AG04450 (cell line): ENCODE measurements around the gene DBH. TPM values are rescaled to one million over a fixed set of nuclear protein-coding genes. Genes with fewer than 3 reads are reported as not detected.

Source experiments
- CTCF ChIA-PET: fragments of 300-600, 350-600 bp; formaldehyde crosslinking; extraction: SDS; loops from one replicate; lab custom pipeline; 2022; ENCODE audit warnings: antibody characterized with exemption, inconsistent platforms; lab: Charles Lee
- POLR2A ChIA-PET: fragments of 350-600 bp; formaldehyde crosslinking; extraction: SDS; loops from one replicate; lab custom pipeline; 2021; ENCODE audit warnings: antibody characterized with exemption, inconsistent platforms; lab: Yijun Ruan, JAX
- DNase-seq: peaks from one replicate; pipeline ENCODE4 v3.0.0-alpha.2; 2011; ENCODE audit warnings: low read depth, low spot score
- H3K27ac ChIP-seq: one replicate; pipeline ENCODE4 v1.5.1; 2012; ENCODE audit warnings: low read depth, low read length, control low read depth
- H3K27me3 ChIP-seq: one replicate; pipeline ENCODE4 v1.6.0; 2012; ENCODE audit warnings: low read length; ENCODE audit not compliant: control insufficient read depth, insufficient read depth
- H3K4me3 ChIP-seq: 2 replicates; pipeline ENCODE4 v1.5.1; 2011; ENCODE audit warnings: mild to moderate bottlenecking, low read depth, low read length, control low read depth
- H3K9me3 ChIP-seq: 2 replicates; pipeline ENCODE4 v1.5.1; 2012; ENCODE audit warnings: low read length; ENCODE audit not compliant: control insufficient read depth, insufficient read depth
- polyA plus RNA-seq: library from polyadenylated mRNA; depleted of rRNA; stranded (reverse); fragments of >200 nt; gene quantifications from 2 replicates; pipeline ENCODE4 v1.2.3, GENCODE V29; 2011
- TF ChIP-seq, protein P1 (sequence below): IDR thresholded peaks from 2 replicates; pipeline ENCODE4 v1.5.1; 2011; ENCODE audit warnings: low read depth, low read length, control low read depth, inconsistent platforms

DBH gene
- polyA plus RNA-seq, 1 experiment: not detected

DNA sequence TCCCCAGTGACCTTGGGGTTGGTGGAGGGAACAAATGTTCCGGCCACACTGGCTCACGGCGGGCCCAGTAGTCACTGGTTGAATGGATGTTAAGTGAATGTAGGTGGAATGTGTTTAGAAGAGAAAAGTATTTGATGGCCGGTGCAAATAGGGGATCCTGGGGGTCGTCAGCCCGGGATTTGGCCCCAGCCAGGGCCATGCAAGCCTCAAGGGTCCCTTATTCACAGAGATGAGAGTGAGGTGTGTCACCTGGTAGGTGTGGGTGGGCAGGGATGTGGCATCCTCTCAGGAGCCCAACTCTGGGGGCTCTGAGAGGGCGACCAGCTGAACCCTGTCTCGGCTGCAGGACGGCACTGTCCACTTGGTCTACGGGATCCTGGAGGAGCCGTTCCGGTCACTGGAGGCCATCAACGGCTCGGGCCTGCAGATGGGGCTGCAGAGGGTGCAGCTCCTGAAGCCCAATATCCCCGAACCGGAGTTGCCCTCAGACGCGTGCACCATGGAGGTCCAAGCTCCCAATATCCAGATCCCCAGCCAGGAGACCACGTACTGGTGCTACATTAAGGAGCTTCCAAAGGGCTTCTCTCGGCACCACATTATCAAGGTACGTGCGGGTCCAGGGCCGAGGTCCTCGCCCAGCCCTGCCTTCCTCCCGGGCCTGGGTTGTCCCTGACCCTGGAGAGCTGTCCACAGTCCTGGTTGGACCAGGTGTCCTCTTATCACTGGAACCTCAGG lies 5.9 kb downstream of the DBH start:
- DNase-seq: no peak
- no peak overlapping the region for H3K4me3 ChIP-seq
- ChIA-PET CTCF (no interaction called here), POLR2A (no interaction called here)
- peaks cover 40% of the 10 kb centered on the region for H3K27me3 ChIP-seq
- H3K9me3 ChIP-seq: no peaks in the 10 kb centered on the region
- no peak overlapping the region for H3K27ac ChIP-seq
- TF ChIP-seq, protein P1, sequence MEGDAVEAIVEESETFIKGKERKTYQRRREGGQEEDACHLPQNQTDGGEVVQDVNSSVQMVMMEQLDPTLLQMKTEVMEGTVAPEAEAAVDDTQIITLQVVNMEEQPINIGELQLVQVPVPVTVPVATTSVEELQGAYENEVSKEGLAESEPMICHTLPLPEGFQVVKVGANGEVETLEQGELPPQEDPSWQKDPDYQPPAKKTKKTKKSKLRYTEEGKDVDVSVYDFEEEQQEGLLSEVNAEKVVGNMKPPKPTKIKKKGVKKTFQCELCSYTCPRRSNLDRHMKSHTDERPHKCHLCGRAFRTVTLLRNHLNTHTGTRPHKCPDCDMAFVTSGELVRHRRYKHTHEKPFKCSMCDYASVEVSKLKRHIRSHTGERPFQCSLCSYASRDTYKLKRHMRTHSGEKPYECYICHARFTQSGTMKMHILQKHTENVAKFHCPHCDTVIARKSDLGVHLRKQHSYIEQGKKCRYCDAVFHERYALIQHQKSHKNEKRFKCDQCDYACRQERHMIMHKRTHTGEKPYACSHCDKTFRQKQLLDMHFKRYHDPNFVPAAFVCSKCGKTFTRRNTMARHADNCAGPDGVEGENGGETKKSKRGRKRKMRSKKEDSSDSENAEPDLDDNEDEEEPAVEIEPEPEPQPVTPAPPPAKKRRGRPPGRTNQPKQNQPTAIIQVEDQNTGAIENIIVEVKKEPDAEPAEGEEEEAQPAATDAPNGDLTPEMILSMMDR: no peak

DNA sequence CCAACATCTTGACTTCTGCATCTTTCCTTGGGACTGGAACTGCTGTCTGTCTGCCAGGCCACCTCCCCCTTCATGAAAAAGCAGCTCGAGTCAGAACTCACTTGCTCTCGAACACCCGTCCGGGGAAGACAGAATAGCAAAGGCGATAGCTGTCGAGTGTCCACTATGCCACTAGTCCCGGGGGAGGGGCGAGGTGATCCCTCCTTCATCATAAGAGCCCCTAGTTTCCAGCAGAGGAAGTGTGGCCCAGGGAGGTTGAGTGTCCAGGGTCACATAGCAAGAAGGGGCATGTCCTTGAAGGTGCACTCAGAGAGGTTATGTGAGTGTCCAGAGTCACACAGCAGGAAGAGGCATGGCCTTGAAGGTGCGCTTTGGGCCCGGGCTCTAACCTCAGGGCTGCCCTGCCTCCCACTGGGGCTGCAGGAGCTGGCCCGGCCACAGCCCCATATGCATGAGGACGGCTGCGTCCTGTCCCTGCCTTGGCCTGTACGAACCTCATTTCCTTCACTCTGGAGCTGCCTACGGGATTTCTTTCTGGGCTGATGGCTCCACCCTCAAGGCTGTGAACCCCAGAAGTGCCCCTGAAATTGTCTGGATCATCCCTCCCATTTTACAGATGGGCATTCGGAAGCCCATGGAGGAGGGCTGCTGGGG lies 6.7 kb downstream of the DBH start:
- POLR2A ChIA-PET: no interaction called here
- no peak for DNase-seq
- no peaks in the 10 kb centered on the region for H3K9me3 ChIP-seq
- H3K27ac ChIP-seq: no peak overlapping the region
- CTCF ChIA-PET: no interaction called here
- no peak overlapping the region for H3K4me3 ChIP-seq
- TF ChIP-seq, protein P1: no peak
- peaks cover 32% of the 10 kb centered on the region for H3K27me3 ChIP-seq

DNA sequence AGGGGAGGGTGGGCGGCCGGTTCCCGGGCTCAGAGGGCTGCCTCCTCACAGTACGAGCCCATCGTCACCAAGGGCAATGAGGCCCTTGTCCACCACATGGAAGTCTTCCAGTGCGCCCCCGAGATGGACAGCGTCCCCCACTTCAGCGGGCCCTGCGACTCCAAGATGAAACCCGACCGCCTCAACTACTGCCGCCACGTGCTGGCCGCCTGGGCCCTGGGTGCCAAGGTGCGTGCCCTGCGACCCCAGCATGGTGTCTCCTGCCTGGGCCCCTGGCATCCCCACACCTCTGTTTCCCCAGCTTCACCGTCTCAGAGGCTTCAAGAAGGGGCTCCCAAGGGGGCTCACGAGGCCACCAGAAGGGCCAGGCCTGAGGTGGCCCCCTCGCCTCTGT lies 7.2 kb downstream of the DBH start:
- ChIA-PET CTCF (no interaction called here), POLR2A (no interaction called here)
- DNase-seq: no peak
- Histone ChIP-seq H3K9me3 (no peaks in the 10 kb centered on the region), H3K27ac (no peak overlapping the region), H3K27me3 (peaks cover 26% of the 10 kb centered on the region), H3K4me3 (no peak overlapping the region)
- TF ChIP-seq, protein P1: no peak

DNA sequence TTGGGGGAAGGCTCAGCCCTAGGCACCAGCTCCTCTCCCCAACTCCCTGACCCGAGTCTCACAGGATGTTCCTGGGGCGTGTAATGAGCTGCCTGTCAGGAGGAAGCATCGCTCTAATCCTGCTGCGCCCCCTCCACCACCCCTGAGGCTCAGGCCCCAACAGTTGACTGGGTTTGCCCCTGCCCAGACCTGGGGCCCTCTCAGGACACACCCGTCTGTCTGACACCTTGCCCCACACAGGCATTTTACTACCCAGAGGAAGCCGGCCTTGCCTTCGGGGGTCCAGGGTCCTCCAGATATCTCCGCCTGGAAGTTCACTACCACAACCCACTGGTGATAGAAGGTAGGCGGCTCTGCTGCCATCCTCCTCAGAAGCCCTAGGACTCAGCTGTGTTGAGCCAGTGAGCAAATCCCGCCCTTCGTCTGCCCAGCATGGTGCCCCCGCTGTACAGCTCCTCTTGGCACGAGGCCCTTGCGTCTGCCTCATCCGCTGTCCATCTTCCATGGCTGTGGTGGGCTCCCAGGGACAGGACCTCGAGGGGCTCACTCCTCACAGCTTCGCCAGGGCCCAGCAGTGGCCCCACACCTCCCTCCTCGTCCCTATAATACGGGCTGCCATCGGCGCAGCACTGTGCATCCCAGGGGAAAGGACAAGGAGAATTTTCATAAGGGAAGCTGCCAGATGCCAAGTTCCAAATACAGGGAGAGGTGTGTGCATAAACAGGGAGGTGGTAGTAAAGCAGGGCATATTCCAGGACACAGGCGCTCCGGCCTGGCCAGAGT lies 8.0 kb downstream of the DBH start:
- H3K4me3 ChIP-seq: no peak overlapping the region
- ChIA-PET POLR2A (no interaction called here), CTCF (no interaction called here)
- TF ChIP-seq, protein P1: no peak
- peaks cover 20% of the 10 kb centered on the region for H3K27me3 ChIP-seq
- no peak for DNase-seq
- no peak overlapping the region for H3K27ac ChIP-seq
- H3K9me3 ChIP-seq: no peaks in the 10 kb centered on the region
